GM12878 (cell line): ENCODE results near the gene HIPK4. TPM values are rescaled to one million over a fixed set of nuclear protein-coding genes. Genes with fewer than 3 reads are reported as not detected.

Source experiments
- ATAC-seq: fragments of 200-7000 bp; cut with Tn5 transposase; 3 replicates; pipeline ENCODE4 v1.9.1; 2020; ENCODE audit warnings: mild to moderate bottlenecking, moderate library complexity
- BruUV-seq: library from RNA; stranded (reverse); fragments of 400-500 nt; replicated peaks from 2 replicates; lab custom pipeline; 2021; lab: Mats Ljungman, UMichigan
- CTCF ChIA-PET: fragments of 300-600 bp; sonication (Branson Sonifier 250); formaldehyde crosslinking; extraction: SDS; loops from one replicate; lab custom pipeline; 2021; ENCODE audit warnings: inconsistent platforms; lab: Yijun Ruan, JAX
- POLR2A ChIA-PET: fragments of 350-600 bp; formaldehyde crosslinking; extraction: SDS; loops from one replicate; lab custom pipeline; 2021; ENCODE audit warnings: inconsistent platforms; lab: Charles Lee
- RAD21 ChIA-PET: fragments of 300-600 bp; sonication (Branson Sonifier 250); formaldehyde crosslinking; loops from one replicate; lab custom pipeline; 2023; ENCODE audit warnings: antibody characterized with exemption; ENCODE audit not compliant: unreplicated experiment; lab: Charles Lee
- SMC1A ChIA-PET: fragments of 300-600 bp; sonication (Branson Sonifier 250); formaldehyde crosslinking; loops from one replicate; lab custom pipeline; 2023; ENCODE audit not compliant: unreplicated experiment, uncharacterized antibody; lab: Charles Lee
- DNase-seq: peaks from one replicate; pipeline ENCODE4 v3.0.0-alpha.2; 2011; ENCODE audit warnings: low read depth, low spot score
- FAIRE-seq: peaks from 3 replicates; lab custom pipeline; 2011; peaks lifted over from hg19 to GRCh38; lab: Jason Lieb, UNC
- H2AFZ ChIP-seq: 2 replicates; pipeline ENCODE4 v1.6.0; 2011; ENCODE audit warnings: low read depth, low read length, control low read depth; ENCODE audit not compliant: control insufficient read depth
- H3K27ac ChIP-seq: 2 replicates; pipeline ENCODE4 v1.5.1; 2011; ENCODE audit warnings: control low read depth; ENCODE audit not compliant: control insufficient read depth, insufficient read depth
- H3K27me3 ChIP-seq, 2 experiments: replicated peaks in 1 of 2; 2 replicates each; pipeline versions ENCODE4 v1.6.0 to v1.6.1; 2011; ENCODE audit warnings: low read length in 1 of 2; ENCODE audit not compliant: control insufficient read depth in 2 of 2, insufficient read depth in 2 of 2
- H3K36me3 ChIP-seq, 2 experiments: 2 replicates each; pipeline ENCODE4 v1.5.1; 2011; ENCODE audit warnings: low read length in 1 of 2; ENCODE audit not compliant: control insufficient read depth in 2 of 2, insufficient read depth in 2 of 2
- H3K4me1 ChIP-seq: 2 replicates; pipeline ENCODE4 v1.6.1; 2011; ENCODE audit warnings: mild to moderate bottlenecking, low read length, moderate library complexity, mixed read lengths; ENCODE audit not compliant: control insufficient read depth, insufficient read depth
- H3K4me2 ChIP-seq: 2 replicates; pipeline ENCODE4 v1.6.0; 2011; ENCODE audit warnings: control low read depth; ENCODE audit not compliant: control insufficient read depth, insufficient read depth
- H3K4me3 ChIP-seq: fragments of 200-600 bp; sonication (generic); 2 replicates; pipeline ENCODE4 v1.5.1; 2016
- H3K79me2 ChIP-seq: 2 replicates; pipeline ENCODE4 v1.6.0; 2011; ENCODE audit warnings: low read length; ENCODE audit not compliant: control insufficient read depth, insufficient read depth
- H3K9ac ChIP-seq: 2 replicates; pipeline ENCODE4 v1.8.0; 2011; ENCODE audit warnings: low read length, control low read depth, mixed read lengths; ENCODE audit not compliant: control insufficient read depth, insufficient read depth
- H3K9me3 ChIP-seq: replicated peaks from 3 replicates; pipeline ENCODE4 v1.5.1; 2011; ENCODE audit warnings: mild to moderate bottlenecking, low read length; ENCODE audit not compliant: control insufficient read depth, insufficient read depth
- H4K20me1 ChIP-seq: 2 replicates; pipeline ENCODE4 v1.6.0; 2011; ENCODE audit not compliant: control insufficient read depth, insufficient read depth
- BHLHE40 ChIP-seq, 2 experiments: fragments of 450-650 bp in 1 of 2; IDR thresholded peaks; 2 replicates each; pipeline ENCODE4 v1.6.1; 2011 to 2017; ENCODE audit warnings: low read depth in 2 of 2, borderline replicate concordance in 1 of 2, improper control_type of control experiment in 1 of 2, low read length in 1 of 2, mild to moderate bottlenecking in 1 of 2
- E4F1 ChIP-seq: fragments of 450-650 bp; IDR thresholded peaks from 2 replicates; pipeline ENCODE4 v1.6.1; 2018; ENCODE audit warnings: borderline replicate concordance, mild to moderate bottlenecking; ENCODE audit not compliant: partially characterized antibody
- GATAD2B ChIP-seq: fragments of 450-650 bp; conservative IDR thresholded peaks from 2 replicates; pipeline ENCODE4 v1.6.1; 2017; ENCODE audit warnings: low read depth, mild to moderate bottlenecking, moderate library complexity
- IRF3 ChIP-seq: fragments of 450-650 bp; IDR thresholded peaks from 2 replicates; pipeline ENCODE4 v1.6.1; 2014; ENCODE audit warnings: mild to moderate bottlenecking
- NFYA ChIP-seq: IDR thresholded peaks from 2 replicates; pipeline ENCODE4 v1.6.1; 2011; ENCODE audit warnings: low read depth, mild to moderate bottlenecking, low read length, improper control_type of control experiment, borderline replicate concordance
- POLR2A ChIP-seq: IDR thresholded peaks from 2 replicates; pipeline ENCODE4 v1.6.1; 2011; ENCODE audit warnings: low read depth, mild to moderate bottlenecking, low read length
- YY1 ChIP-seq: IDR thresholded peaks from 2 replicates; pipeline ENCODE4 v1.6.1; 2011; ENCODE audit warnings: low read depth, mild to moderate bottlenecking, low read length
- ZBTB40 ChIP-seq: fragments of 450-650 bp; IDR thresholded peaks from 2 replicates; pipeline ENCODE4 v1.6.1; 2016; ENCODE audit warnings: mild to moderate bottlenecking, moderate library complexity, borderline replicate concordance
- WGBS: methylation state at CpG from one replicate; pipeline ENCODE4 v1.1.6; 2016; ENCODE audit warnings: low lambda C conversion rate; ENCODE audit not compliant: insufficient replicate concordance, insufficient coverage; ENCODE audit errors: missing lambda C conversion rate; 5-methylcytosine and 5-hydroxymethylcytosine counted together
- in situ Hi-C: fragments of 300-500 bp; cut with MboI; formaldehyde crosslinking; loops from 9 replicates; pipeline ENCODE4 v1.14.3; 2018; ENCODE audit warnings: mixed read lengths
- intact Hi-C: fragments of 100-400 bp; cut with micrococcal nuclease; formaldehyde crosslinking; loops from one replicate; pipeline ENCODE4 v1.14.2; 2022; ENCODE audit not compliant: unreplicated experiment
- polyA plus RNA-seq, 11 experiments: library from polyadenylated mRNA; depleted of rRNA in 4 of 11; unstranded in 6 of 11; stranded (reverse) in 5 of 11; fragments of >200 nt; fragmentation: Nextera tagmentation in 4 of 11; fragmentation: Illumina TruSeq in 1 of 11; extraction: Ambion mirVana in 4 of 11; extraction: Trizol in 1 of 11; gene quantifications; 1 replicate in 1 of 11; 2 replicates in 10 of 11; pipeline versions ENCODE4 v1.2.1 to v1.2.3, GENCODE V29; 2011 to 2016; ENCODE audit warnings: inconsistent platforms in 2 of 11, missing spikeins in 2 of 11, low read depth in 1 of 11
- total RNA-seq, 4 experiments: library from RNA; depleted of rRNA in 3 of 4; stranded (reverse); fragments of >200 nt in 3 of 4; fragmentation: Illumina TruSeq in 1 of 4; extraction: Trizol in 1 of 4; gene quantifications; 2 replicates each; pipeline versions ENCODE4 v1.2.1 to v1.2.3, GENCODE V29; 2013 to 2021
- TF ChIP-seq, protein P1 (sequence below): fragments of 450-650 bp; IDR thresholded peaks from 2 replicates; pipeline ENCODE4 v1.6.1; 2018; ENCODE audit warnings: mild to moderate bottlenecking, low read depth, moderate library complexity; ENCODE audit not compliant: partially characterized antibody
- TF ChIP-seq, protein P2 (sequence below): fragments of 450-650 bp; IDR thresholded peaks from 2 replicates; pipeline ENCODE4 v1.6.1; 2017; ENCODE audit warnings: mild to moderate bottlenecking, low read depth, inconsistent platforms; ENCODE audit not compliant: poor library complexity, severe bottlenecking

The HIPK4 gene
- total and polyA plus RNA-seq, 10 of the 15 experiments (the other 5 are each of a cell fraction or from before 2014, with no cell fraction given) = 0.07 to 0.13 (median 0.08) TPM; not detected in 7

- intact Hi-C loops = no loop called here
- H3K9me3 ChIP-seq = no peaks in the 10 kb centered on the region
- no TSS peak for BruUV-seq
- no peaks in the 10 kb centered on the region; the same call in 1 of the 2 replicates for H3K79me2 ChIP-seq
- H3K4me3 ChIP-seq = no peak overlapping the region
- no peaks in the 10 kb centered on the region for H4K20me1 ChIP-seq
- no peak overlapping the region for H3K4me2 ChIP-seq
- no peak for ATAC-seq
- WGBS = 87% methylated on average over 5 of the region's 5 CpGs
- no peaks in the 10 kb centered on the region for H3K27me3 ChIP-seq
- H3K4me1 ChIP-seq = peaks cover 5% of the 10 kb centered on the region
- no peak for DNase-seq
- POLR2A ChIA-PET = interaction anchor here (1.2 kb wide), 1 partner anchor 9 kb away, joined by 3 read pairs; no protein-coding TSS in a partner anchor
- H3K9ac ChIP-seq = no peak overlapping the region
- FAIRE-seq = no peak
- H3K27ac ChIP-seq = no peak overlapping the region
- in situ Hi-C loops = no loop called here
- SMC1A ChIA-PET = interaction anchor here (1.2 to 1.6 kb wide), 2 partner anchors 33 to 58 kb away, joined by 3 read pairs; no protein-coding TSS in a partner anchor
- TF ChIP-seq YY1 (no peak), GATAD2B (no peak), E4F1 (no peak), IRF3 (no peak), ZBTB40 (no peak), BHLHE40 (IDR thresholded peaks at IDR 0.05; ENCODE audit: borderline replicate concordance in 1 of 2, low read depth in 2 of 2, low read length in 1 of 2) (no peak), POLR2A (no peak), NFYA (no peak)
- TF ChIP-seq, protein P1, sequence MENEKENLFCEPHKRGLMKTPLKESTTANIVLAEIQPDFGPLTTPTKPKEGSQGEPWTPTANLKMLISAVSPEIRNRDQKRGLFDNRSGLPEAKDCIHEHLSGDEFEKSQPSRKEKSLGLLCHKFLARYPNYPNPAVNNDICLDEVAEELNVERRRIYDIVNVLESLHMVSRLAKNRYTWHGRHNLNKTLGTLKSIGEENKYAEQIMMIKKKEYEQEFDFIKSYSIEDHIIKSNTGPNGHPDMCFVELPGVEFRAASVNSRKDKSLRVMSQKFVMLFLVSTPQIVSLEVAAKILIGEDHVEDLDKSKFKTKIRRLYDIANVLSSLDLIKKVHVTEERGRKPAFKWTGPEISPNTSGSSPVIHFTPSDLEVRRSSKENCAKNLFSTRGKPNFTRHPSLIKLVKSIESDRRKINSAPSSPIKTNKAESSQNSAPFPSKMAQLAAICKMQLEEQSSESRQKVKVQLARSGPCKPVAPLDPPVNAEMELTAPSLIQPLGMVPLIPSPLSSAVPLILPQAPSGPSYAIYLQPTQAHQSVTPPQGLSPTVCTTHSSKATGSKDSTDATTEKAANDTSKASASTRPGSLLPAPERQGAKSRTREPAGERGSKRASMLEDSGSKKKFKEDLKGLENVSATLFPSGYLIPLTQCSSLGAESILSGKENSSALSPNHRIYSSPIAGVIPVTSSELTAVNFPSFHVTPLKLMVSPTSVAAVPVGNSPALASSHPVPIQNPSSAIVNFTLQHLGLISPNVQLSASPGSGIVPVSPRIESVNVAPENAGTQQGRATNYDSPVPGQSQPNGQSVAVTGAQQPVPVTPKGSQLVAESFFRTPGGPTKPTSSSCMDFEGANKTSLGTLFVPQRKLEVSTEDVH = no peak
- TF ChIP-seq, protein P2, sequence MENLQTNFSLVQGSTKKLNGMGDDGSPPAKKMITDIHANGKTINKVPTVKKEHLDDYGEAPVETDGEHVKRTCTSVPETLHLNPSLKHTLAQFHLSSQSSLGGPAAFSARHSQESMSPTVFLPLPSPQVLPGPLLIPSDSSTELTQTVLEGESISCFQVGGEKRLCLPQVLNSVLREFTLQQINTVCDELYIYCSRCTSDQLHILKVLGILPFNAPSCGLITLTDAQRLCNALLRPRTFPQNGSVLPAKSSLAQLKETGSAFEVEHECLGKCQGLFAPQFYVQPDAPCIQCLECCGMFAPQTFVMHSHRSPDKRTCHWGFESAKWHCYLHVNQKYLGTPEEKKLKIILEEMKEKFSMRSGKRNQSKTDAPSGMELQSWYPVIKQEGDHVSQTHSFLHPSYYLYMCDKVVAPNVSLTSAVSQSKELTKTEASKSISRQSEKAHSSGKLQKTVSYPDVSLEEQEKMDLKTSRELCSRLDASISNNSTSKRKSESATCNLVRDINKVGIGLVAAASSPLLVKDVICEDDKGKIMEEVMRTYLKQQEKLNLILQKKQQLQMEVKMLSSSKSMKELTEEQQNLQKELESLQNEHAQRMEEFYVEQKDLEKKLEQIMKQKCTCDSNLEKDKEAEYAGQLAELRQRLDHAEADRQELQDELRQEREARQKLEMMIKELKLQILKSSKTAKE = no peak
- no peak overlapping the region for H2AFZ ChIP-seq
- peaks cover 8 to 14% of the 10 kb centered on the region in 2 experiments for H3K36me3 ChIP-seq
- CTCF ChIA-PET = no interaction called here
- RAD21 ChIA-PET = interaction anchor here (2.0 kb wide), 1 partner anchor 11 kb away, joined by 4 read pairs; the partner anchor contains the start of gene PLD3
These were observed 52.4 kb downstream of the HIPK4 start for GRCh38 chr19:40337594-40337993.
